Measurements from ENCODE around the gene PHLDA2.

DNA sequence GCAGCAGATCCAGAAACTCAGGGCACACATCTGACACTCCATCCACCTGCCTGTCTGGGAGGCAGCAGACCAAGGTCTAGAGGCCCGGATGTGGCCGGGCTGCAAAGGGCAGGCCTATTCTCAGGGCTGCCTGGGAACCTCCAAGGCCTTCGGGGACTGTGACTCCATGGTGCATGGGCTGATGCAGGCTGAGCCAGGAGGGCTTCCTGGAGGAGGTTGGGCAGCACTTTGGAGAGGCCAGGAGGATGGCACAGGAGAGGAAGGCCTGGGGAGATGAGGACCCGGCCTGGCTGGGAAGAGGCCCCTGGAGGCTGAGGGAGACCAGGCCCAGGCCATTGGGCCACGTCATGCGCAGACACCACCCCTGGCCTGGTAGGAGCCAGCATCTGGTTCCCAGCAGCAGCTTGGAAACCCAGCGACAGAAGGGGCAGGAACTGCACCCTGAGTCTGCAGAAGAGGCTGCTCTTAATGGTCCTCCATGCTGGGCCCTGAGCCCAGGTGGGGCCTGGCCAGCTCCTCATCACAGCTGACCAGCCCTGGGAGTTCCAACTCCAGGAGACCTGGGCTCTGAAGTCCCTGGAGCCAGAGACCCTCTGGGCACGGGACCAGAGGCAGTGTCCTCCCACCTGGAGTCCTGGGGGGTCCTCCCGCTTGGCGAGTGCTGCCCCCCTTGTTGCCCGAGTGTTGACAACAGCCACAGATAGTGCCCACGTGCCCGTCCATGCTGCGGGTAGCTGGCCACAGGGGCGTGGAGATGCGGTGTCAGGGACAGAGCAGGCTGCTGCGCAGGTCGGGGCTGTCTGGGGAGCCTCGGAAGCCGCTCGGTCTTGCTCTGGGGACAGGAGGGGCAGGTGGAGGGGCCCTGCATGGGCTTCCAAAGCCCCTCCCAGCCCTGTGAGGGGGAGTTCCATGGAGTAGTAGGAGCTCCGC, 5.5 kb downstream of the PHLDA2 start:
- TF ChIP-seq, protein P1, sequence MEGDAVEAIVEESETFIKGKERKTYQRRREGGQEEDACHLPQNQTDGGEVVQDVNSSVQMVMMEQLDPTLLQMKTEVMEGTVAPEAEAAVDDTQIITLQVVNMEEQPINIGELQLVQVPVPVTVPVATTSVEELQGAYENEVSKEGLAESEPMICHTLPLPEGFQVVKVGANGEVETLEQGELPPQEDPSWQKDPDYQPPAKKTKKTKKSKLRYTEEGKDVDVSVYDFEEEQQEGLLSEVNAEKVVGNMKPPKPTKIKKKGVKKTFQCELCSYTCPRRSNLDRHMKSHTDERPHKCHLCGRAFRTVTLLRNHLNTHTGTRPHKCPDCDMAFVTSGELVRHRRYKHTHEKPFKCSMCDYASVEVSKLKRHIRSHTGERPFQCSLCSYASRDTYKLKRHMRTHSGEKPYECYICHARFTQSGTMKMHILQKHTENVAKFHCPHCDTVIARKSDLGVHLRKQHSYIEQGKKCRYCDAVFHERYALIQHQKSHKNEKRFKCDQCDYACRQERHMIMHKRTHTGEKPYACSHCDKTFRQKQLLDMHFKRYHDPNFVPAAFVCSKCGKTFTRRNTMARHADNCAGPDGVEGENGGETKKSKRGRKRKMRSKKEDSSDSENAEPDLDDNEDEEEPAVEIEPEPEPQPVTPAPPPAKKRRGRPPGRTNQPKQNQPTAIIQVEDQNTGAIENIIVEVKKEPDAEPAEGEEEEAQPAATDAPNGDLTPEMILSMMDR (IDR thresholded peaks at IDR 0.05), result no peak
- no peak for TF ChIP-seq POLR2AphosphoS5 (IDR thresholded peaks at IDR 0.05)

Measured in upper lobe of left lung (tissue), 4 donors.